ENCODE measurements around the gene ADCYAP1R1.

ADCYAP1R1 gene

DNA sequence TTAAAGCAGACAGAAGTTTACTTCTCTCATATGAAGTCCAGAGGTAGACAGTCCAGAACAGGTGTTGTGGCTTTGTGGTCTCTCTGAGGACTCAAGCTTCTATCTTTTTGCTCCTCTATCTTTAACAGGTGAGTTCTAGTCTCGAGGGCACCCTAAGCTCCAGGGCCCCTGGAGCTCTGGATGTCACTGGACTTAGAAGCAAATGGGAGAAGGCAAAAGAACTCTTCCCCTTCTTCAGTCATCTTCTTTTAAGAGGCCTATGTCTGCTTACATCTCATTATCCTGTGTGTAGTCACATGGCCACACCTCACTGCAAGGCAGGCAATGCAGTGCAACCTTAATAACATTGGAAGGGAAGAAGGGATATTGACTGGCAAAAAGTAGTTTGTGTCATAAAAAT lies 61.6 kb downstream of the ADCYAP1R1 start:
- H3K4me3 ChIP-seq (ENCODE audit: low read length), result no peak overlapping the region
- DNase-seq (ENCODE audit: low read depth), result no peak
- TF ChIP-seq, protein P1, sequence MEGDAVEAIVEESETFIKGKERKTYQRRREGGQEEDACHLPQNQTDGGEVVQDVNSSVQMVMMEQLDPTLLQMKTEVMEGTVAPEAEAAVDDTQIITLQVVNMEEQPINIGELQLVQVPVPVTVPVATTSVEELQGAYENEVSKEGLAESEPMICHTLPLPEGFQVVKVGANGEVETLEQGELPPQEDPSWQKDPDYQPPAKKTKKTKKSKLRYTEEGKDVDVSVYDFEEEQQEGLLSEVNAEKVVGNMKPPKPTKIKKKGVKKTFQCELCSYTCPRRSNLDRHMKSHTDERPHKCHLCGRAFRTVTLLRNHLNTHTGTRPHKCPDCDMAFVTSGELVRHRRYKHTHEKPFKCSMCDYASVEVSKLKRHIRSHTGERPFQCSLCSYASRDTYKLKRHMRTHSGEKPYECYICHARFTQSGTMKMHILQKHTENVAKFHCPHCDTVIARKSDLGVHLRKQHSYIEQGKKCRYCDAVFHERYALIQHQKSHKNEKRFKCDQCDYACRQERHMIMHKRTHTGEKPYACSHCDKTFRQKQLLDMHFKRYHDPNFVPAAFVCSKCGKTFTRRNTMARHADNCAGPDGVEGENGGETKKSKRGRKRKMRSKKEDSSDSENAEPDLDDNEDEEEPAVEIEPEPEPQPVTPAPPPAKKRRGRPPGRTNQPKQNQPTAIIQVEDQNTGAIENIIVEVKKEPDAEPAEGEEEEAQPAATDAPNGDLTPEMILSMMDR (conservative IDR thresholded peaks at IDR 0.05; ENCODE audit: low read length), result no peak

DNA sequence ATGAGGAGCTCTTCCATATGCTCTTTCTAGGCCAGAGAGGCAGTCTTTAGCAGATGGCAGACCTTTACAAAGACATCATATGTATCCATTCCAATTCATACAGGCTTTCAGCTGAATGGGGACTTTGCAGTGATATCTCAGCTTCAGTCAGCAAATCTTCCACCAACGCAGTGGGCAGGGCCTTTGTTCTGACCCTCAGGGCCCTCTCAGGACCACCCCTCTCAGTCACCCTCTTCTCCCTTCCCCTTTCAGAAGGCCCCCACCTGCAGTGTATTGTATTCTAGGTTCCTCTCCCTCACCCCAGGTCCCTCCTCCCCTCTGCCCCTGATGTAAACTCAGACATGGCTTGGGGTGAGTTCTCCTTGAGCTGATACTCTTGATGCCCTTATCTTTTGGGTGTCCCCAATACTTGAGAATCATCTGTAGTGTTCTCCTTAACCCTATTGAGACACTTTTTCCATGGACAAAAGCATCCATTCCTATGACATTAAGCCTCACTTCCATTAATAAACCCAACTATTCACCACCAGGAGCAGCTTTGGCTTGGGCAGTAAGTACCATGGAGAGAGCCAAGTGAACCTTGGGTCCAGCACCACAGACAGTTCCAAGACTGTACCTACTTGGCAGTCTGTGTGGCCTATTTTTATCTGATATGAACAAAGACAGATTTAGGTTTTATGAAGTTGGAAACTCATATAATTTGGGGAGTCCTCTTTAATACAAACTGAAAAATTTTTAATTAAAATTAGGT lies 62.7 kb downstream of the ADCYAP1R1 start:
- DNase-seq (ENCODE audit: low read depth), result peak; percentile 28
- TF ChIP-seq, protein P1 (conservative IDR thresholded peaks at IDR 0.05; ENCODE audit: low read length), result no peak

DNA sequence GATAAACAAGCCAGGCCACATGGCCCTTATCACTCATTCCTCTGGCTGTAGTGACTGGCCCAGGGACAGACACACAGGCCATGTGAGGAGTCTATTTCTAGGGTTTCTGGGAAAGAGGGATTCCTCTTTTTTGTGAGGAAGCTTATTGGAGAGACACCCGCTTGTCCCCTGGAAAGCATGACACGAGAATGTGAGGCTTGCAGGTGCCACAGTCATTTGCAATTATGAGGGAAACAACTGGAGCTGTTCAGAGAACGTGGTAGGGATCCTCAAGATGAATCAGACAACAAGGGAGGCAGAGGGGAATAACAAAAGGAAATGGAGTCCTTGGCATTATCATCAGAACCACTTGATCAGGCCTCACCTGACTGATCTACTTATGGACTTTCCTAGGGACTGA lies 64.5 kb downstream of the ADCYAP1R1 start:
- TF ChIP-seq, protein P1 (conservative IDR thresholded peaks at IDR 0.05; ENCODE audit: low read length), result no peak
- no peak for DNase-seq (ENCODE audit: low read depth)
- no peak overlapping the region for H3K4me3 ChIP-seq (ENCODE audit: low read length)

More for the DNA sequence above, 62.7 kb downstream of the ADCYAP1R1 start:
- no peak overlapping the region for H3K4me3 ChIP-seq (ENCODE audit: low read length)

DNA sequence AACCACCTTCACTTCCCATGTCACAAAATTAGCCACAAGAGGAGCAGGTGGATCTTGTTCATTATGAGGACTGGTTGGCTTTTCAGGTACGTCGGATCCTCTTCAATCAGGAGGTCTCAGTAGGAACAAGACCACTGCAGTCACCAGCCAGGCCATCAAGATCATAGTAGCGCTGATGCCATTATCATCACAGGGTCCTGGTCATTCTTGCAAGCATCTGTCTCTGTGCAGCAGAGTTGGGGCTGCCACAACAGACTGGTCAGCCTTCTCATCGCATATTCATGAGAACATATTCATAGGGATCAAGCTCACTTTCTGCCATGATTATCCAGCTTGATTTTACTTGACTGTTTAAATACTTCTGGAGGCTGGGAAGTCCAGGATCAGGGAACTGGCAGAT lies 67.1 kb downstream of the ADCYAP1R1 start:
- no peak overlapping the region for H3K4me3 ChIP-seq (ENCODE audit: low read length)
- TF ChIP-seq, protein P1 (conservative IDR thresholded peaks at IDR 0.05; ENCODE audit: low read length), result no peak
- DNase-seq (ENCODE audit: low read depth), result no peak

DNA sequence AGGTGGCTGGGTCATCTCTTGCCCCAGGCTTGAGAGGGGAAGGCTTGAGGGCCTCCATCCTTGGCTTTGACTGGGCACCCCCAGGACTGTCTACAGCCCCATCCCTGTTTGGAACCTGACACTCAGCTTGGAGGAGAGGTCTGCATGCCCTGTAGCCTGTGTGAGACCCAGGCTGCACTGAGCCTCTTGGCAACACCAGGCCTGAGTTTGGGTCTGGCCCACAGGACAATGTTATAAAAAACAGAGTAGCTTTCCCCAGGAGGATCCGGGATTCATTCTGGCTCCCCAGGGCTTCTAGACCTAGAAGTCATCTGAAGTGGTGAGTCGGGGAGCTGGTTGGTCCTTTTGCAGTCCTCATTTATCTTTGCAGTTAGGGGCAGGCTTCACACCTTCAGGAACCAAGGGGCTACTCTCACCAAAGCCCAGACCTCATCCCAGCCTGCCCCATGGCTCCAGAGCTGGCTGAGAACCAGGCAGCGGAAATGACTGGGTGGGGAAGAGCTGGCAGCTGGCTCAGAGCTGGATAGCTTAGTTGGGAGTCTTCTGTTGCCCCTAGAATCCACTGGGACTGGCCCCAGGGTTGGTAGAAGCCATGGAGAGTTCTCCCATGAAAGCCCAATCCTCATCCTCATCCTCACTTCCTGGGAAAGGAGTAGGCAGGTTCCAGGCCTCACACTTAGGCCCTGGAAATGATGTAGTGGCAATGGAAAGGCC lies 68.8 kb downstream of the ADCYAP1R1 start:
- no peak overlapping the region for H3K4me3 ChIP-seq (ENCODE audit: low read length)
- no peak for DNase-seq (ENCODE audit: low read depth)
- TF ChIP-seq, protein P1 (conservative IDR thresholded peaks at IDR 0.05; ENCODE audit: low read length), result no peak

DNA sequence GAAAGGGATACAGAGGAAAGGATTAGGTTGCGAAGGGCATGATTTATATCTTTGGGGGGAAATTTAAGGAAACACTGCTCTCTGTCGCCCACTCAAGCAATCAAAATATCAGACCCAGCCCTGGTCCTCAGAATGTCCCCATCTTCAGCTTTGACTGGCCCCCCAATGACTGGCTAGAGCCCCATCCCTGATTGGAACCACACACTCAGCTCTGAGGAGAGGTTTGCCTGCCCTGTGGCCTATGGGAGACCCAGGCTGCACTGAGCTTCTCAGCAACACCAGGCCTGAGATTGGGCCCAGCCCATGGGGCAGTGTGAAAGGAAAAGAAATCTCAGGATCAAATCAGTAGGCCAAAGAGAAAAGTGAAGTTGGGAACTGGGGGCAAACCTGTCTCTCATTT lies 69.5 kb downstream of the ADCYAP1R1 start:
- H3K4me3 ChIP-seq (ENCODE audit: low read length), result no peak overlapping the region
- TF ChIP-seq, protein P1 (conservative IDR thresholded peaks at IDR 0.05; ENCODE audit: low read length), result no peak
- DNase-seq (ENCODE audit: low read depth), result no peak

DNA sequence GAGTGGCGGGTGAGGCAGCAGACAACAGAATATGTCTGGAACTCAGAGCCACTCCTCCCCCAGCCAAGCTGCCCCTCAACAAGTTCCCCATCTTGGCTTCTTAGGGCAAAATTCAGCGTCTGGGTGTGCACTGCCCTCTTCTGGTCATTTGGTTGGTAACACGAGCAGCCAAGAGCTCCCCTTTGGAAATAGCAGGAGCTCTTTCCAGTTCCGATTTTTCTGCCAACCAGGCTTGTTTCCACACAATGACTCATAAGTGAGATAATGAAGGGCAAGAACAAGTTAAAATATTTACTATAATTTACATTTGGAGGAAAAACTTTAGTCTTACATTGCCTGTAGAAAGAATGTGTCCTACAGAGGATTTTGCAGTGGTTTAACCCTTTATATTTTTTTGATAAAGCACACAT lies 70.5 kb downstream of the ADCYAP1R1 start:
- TF ChIP-seq, protein P1 (conservative IDR thresholded peaks at IDR 0.05; ENCODE audit: low read length), result peak; percentile 88
- peak; percentile 84 for DNase-seq (ENCODE audit: low read depth)
- H3K4me3 ChIP-seq (ENCODE audit: low read length), result no peak overlapping the region

Data from AG10803 (cell line).